ENCODE data around the gene TTC6. TPM values are rescaled to one million over a fixed set of nuclear protein-coding genes. Genes with fewer than 3 reads are reported as not detected.

The TTC6 gene
- total RNA-seq, 1 donor, result under 0.01 TPM

- no peak for DNase-seq (ENCODE audit: low read depth)
- TF ChIP-seq CTCF (IDR thresholded peaks at IDR 0.05; ENCODE audit: insufficient read depth, low read depth, low read length), result no peak
- H3K4me3 ChIP-seq (ENCODE audit: low read depth, low read length), result no peak overlapping the region
Measured at GRCh38 chr14:37602605-37603453, 7.4 kb downstream of the TTC6 start.

GRCh38 chr14:37603688-37604251 lies 8.3 kb downstream of the TTC6 start:
- no peak for DNase-seq (ENCODE audit: low read depth)
- no peak for TF ChIP-seq CTCF (IDR thresholded peaks at IDR 0.05; ENCODE audit: insufficient read depth, low read depth, low read length)
- H3K4me3 ChIP-seq (ENCODE audit: low read depth, low read length), result no peak overlapping the region

- no peak for TF ChIP-seq CTCF (IDR thresholded peaks at IDR 0.05; ENCODE audit: insufficient read depth, low read depth, low read length)
- no peak for DNase-seq (ENCODE audit: low read depth)
- no peak overlapping the region for H3K4me3 ChIP-seq (ENCODE audit: low read depth, low read length)
Measured at GRCh38 chr14:37606678-37607077, 11.2 kb downstream of the TTC6 start.

GRCh38 chr14:37608649-37609048 lies 13.2 kb downstream of the TTC6 start:
- TF ChIP-seq CTCF (IDR thresholded peaks at IDR 0.05; ENCODE audit: insufficient read depth, low read depth, low read length), result no peak
- no peak for DNase-seq (ENCODE audit: low read depth)
- H3K4me3 ChIP-seq (ENCODE audit: low read depth, low read length), result no peak overlapping the region

GRCh38 chr14:37610945-37611523 lies 15.6 kb downstream of the TTC6 start:
- H3K4me3 ChIP-seq (ENCODE audit: low read depth, low read length), result no peak overlapping the region
- DNase-seq (ENCODE audit: low read depth), result no peak
- TF ChIP-seq CTCF (IDR thresholded peaks at IDR 0.05; ENCODE audit: insufficient read depth, low read depth, low read length), result no peak

GRCh38 chr14:37615582-37616289 lies 20.3 kb downstream of the TTC6 start:
- no peak for DNase-seq (ENCODE audit: low read depth)
- no peak for TF ChIP-seq CTCF (IDR thresholded peaks at IDR 0.05; ENCODE audit: insufficient read depth, low read depth, low read length)
- no peak overlapping the region for H3K4me3 ChIP-seq (ENCODE audit: low read depth, low read length)

All from fibroblast of villous mesenchyme (primary cell).